H9 (cell line): ENCODE results near the gene E4F1. TPM values are rescaled to one million over a fixed set of nuclear protein-coding genes. Genes with fewer than 3 reads are reported as not detected.

ENCODE experiments used
- DNase-seq: peaks from one replicate; pipeline ENCODE4 v3.0.0-alpha.2; 2017
- H2AFZ ChIP-seq: one replicate; pipeline ENCODE4 v1.6.1; 2013; ENCODE audit warnings: mild to moderate bottlenecking, low read length, control low read depth, moderate library complexity
- H2AK5ac ChIP-seq: 2 replicates; pipeline ENCODE4 v1.6.1; 2013; ENCODE audit warnings: low read length, control low read depth, mixed read lengths; ENCODE audit not compliant: insufficient read length
- H2BK120ac ChIP-seq: one replicate; pipeline ENCODE4 v1.6.1; 2013; ENCODE audit warnings: low read depth, mild to moderate bottlenecking, low read length, control low read depth, inconsistent platforms; ENCODE audit not compliant: poor library complexity, severe bottlenecking
- H2BK12ac ChIP-seq: 2 replicates; pipeline ENCODE4 v1.6.1; 2013; ENCODE audit warnings: low read length, control low read depth, mixed read lengths, low read depth; ENCODE audit not compliant: insufficient read length
- H2BK15ac ChIP-seq: 2 replicates; pipeline ENCODE4 v1.6.1; 2013; ENCODE audit warnings: low read depth, low read length, control low read depth
- H2BK20ac ChIP-seq: one replicate; pipeline ENCODE4 v1.6.1; 2013; ENCODE audit warnings: low read depth, mild to moderate bottlenecking, low read length, control low read depth, inconsistent platforms; ENCODE audit not compliant: poor library complexity, severe bottlenecking
- H2BK5ac ChIP-seq: 2 replicates; pipeline ENCODE4 v1.6.1; 2013; ENCODE audit warnings: low read length, control low read depth, mixed read lengths; ENCODE audit not compliant: insufficient read length
- H3K14ac ChIP-seq: 2 replicates; pipeline ENCODE4 v1.6.1; 2013; ENCODE audit warnings: low read length, control low read depth; ENCODE audit not compliant: insufficient read depth
- H3K18ac ChIP-seq: 2 replicates; pipeline ENCODE4 v1.6.1; 2013; ENCODE audit warnings: low read depth, mild to moderate bottlenecking, mixed read lengths, low read length, control low read depth; ENCODE audit not compliant: insufficient read length
- H3K23ac ChIP-seq: 2 replicates; pipeline ENCODE4 v1.6.1; 2013; ENCODE audit warnings: low read length, control low read depth, mixed read lengths, low read depth; ENCODE audit not compliant: insufficient read length
- H3K23me2 ChIP-seq: 2 replicates; pipeline ENCODE4 v1.6.1; 2013; ENCODE audit warnings: low read depth, mild to moderate bottlenecking, mixed read lengths, low read length, control low read depth; ENCODE audit not compliant: insufficient read length, poor library complexity, severe bottlenecking
- H3K27ac ChIP-seq: 2 replicates; pipeline ENCODE4 v1.5.1; 2013; ENCODE audit warnings: low read length, control low read depth, mixed read lengths, low read depth; ENCODE audit not compliant: insufficient read length
- H3K27me3 ChIP-seq: 2 replicates; pipeline ENCODE4 v1.6.1; 2013; ENCODE audit warnings: low read length, control low read depth, inconsistent platforms; ENCODE audit not compliant: insufficient read depth
- H3K4ac ChIP-seq: 2 replicates; pipeline ENCODE4 v1.6.1; 2013; ENCODE audit warnings: low read depth, mild to moderate bottlenecking, control low read depth, inconsistent platforms, low read length, moderate library complexity
- H3K4me1 ChIP-seq: 2 replicates; pipeline ENCODE4 v1.6.1; 2013; ENCODE audit warnings: low read length, control low read depth, inconsistent platforms; ENCODE audit not compliant: insufficient read depth
- H3K4me2 ChIP-seq: 2 replicates; pipeline ENCODE4 v1.6.1; 2013; ENCODE audit warnings: low read length, control low read depth, mixed read lengths; ENCODE audit not compliant: insufficient read length, insufficient read depth
- H3K56ac ChIP-seq: 2 replicates; pipeline ENCODE4 v1.6.1; 2013; ENCODE audit warnings: low read depth, mild to moderate bottlenecking, mixed read lengths, low read length, control low read depth; ENCODE audit not compliant: insufficient read length
- H3K79me1 ChIP-seq: 2 replicates; pipeline ENCODE4 v1.6.1; 2013; ENCODE audit warnings: low read depth, mild to moderate bottlenecking, moderate library complexity, low read length, control low read depth, inconsistent platforms; ENCODE audit not compliant: insufficient read depth, poor library complexity, severe bottlenecking
- H3K79me2 ChIP-seq: 2 replicates; pipeline ENCODE4 v1.6.1; 2013; ENCODE audit warnings: low read length, control low read depth, inconsistent platforms; ENCODE audit not compliant: insufficient read depth
- H3K9ac ChIP-seq: 2 replicates; pipeline ENCODE4 v1.6.1; 2013; ENCODE audit warnings: low read length, control low read depth, mixed read lengths; ENCODE audit not compliant: insufficient read length; ENCODE audit errors: extremely low read depth
- H3K9me3 ChIP-seq: one replicate; pipeline ENCODE4 v1.6.1; 2013; ENCODE audit warnings: low read depth, low read length, inconsistent platforms; ENCODE audit not compliant: control insufficient read depth
- H3T11ph ChIP-seq: one replicate; pipeline ENCODE4 v1.6.1; 2013; ENCODE audit warnings: mild to moderate bottlenecking, low read length, control low read depth, inconsistent platforms
- H4K20me1 ChIP-seq: one replicate; pipeline ENCODE4 v1.6.1; 2013; ENCODE audit not compliant: control insufficient read depth, insufficient read length, insufficient read depth
- H4K5ac ChIP-seq: 2 replicates; pipeline ENCODE4 v1.6.1; 2013; ENCODE audit warnings: low read depth, mild to moderate bottlenecking, mixed read lengths, low read length, control low read depth; ENCODE audit not compliant: insufficient read length
- H4K8ac ChIP-seq: replicated peaks from 2 replicates; pipeline ENCODE4 v1.6.1; 2013; ENCODE audit warnings: low read length, control low read depth, mixed read lengths, low read depth; ENCODE audit not compliant: insufficient read length
- H4K91ac ChIP-seq: 2 replicates; pipeline ENCODE4 v1.6.1; 2013; ENCODE audit warnings: low read depth, mild to moderate bottlenecking, moderate library complexity, mixed read lengths, low read length, control low read depth; ENCODE audit not compliant: insufficient read length
- H3K27ac Mint-ChIP-seq, 3 experiments: 2 replicates in 2 of 3; 3 replicates in 1 of 3; pipeline ENCODE4 v1.8.0; 2020 to 2021; ENCODE audit warnings: mixed read lengths in 3 of 3, mild to moderate bottlenecking in 1 of 3, moderate library complexity in 1 of 3
- H3K27me3 Mint-ChIP-seq: 2 replicates; pipeline ENCODE4 v1.8.0; 2021; ENCODE audit warnings: low read depth, mild to moderate bottlenecking, moderate library complexity, mixed read lengths
- H3K36me3 Mint-ChIP-seq, 3 experiments: 2 replicates in 2 of 3; 3 replicates in 1 of 3; pipeline ENCODE4 v1.8.0; 2020 to 2021; ENCODE audit warnings: low read depth in 3 of 3, mixed read lengths in 3 of 3; ENCODE audit not compliant: insufficient read depth in 1 of 3
- H3K4me1 Mint-ChIP-seq, 2 experiments: 2 replicates each; pipeline ENCODE4 v1.8.0; 2020; ENCODE audit warnings: mixed read lengths in 2 of 2
- H3K4me3 Mint-ChIP-seq, 2 experiments: 2 replicates in 1 of 2; 3 replicates in 1 of 2; pipeline ENCODE4 v1.8.0; 2020 to 2021; ENCODE audit warnings: mild to moderate bottlenecking in 2 of 2, mixed read lengths in 2 of 2, moderate library complexity in 1 of 2
- H3K9me3 Mint-ChIP-seq, 2 experiments: 2 replicates in 1 of 2; 3 replicates in 1 of 2; pipeline ENCODE4 v1.8.0; 2020; ENCODE audit warnings: mild to moderate bottlenecking in 2 of 2, mixed read lengths in 2 of 2, moderate library complexity in 1 of 2
- WGBS: extraction: QIAGEN DNeasy Blood & Tissue Kit; methylation state at CpG from one replicate; pipeline ENCODE4 v1.1.7; 2013; ENCODE audit warnings: missing lambda C conversion rate, low lambda C conversion rate, mixed read lengths; ENCODE audit not compliant: insufficient read length; ENCODE audit errors: extremely low coverage; 5-methylcytosine and 5-hydroxymethylcytosine counted together
- total RNA-seq: library from RNA; stranded (reverse); gene quantifications from 2 replicates; pipeline ENCODE4 v1.2.1, GENCODE V29; 2021
- TF ChIP-seq, protein P1 (sequence below): fragments of 200-600 bp; sonication (generic); conservative IDR thresholded peaks from 3 replicates; pipeline ENCODE4 v1.8.0; 2021; ENCODE audit warnings: antibody characterized with exemption, mild to moderate bottlenecking

Gene E4F1
- total RNA-seq, 1 experiment from 2014 or later = 35.9 TPM

GRCh38 chr16:2233046-2233775 lies 9.8 kb downstream of the E4F1 start:
- no peak overlapping the region for H4K91ac ChIP-seq
- H3K56ac ChIP-seq = no peak overlapping the region
- no peaks in the 10 kb centered on the region for H3K9me3 ChIP-seq
- no peaks in the 10 kb centered on the region for H4K20me1 ChIP-seq
- Mint-ChIP-seq H3K9me3 (no peaks in the 10 kb centered on the region), H3K27me3 (peaks cover 15% of the 10 kb centered on the region), H3K27ac (no peak overlapping the region), H3K4me3 (no peak overlapping the region), H3K36me3 (peaks cover 2 to 28% (median 18%) of the 10 kb centered on the region in 3 experiments; a peak in 6 of 7 replicates), H3K4me1 (no peaks in the 10 kb centered on the region)
- no peak overlapping the region for H3K9ac ChIP-seq
- no peak overlapping the region for H3T11ph ChIP-seq
- H4K5ac ChIP-seq = no peak overlapping the region
- no peak overlapping the region for H3K14ac ChIP-seq
- H4K8ac ChIP-seq = no peak overlapping the region
- no peak overlapping the region for H3K27ac ChIP-seq
- H2BK12ac ChIP-seq = no peak overlapping the region
- no peaks in the 10 kb centered on the region for H3K79me1 ChIP-seq
- H3K79me2 ChIP-seq = no peaks in the 10 kb centered on the region
- no peak overlapping the region for H2BK15ac ChIP-seq
- H2AFZ ChIP-seq = no peak overlapping the region
- H3K4me1 ChIP-seq = no peaks in the 10 kb centered on the region
- DNase-seq = no peak
- H2BK120ac ChIP-seq = no peak overlapping the region
- H2AK5ac ChIP-seq = no peak overlapping the region
- peaks cover 13% of the 10 kb centered on the region for H3K23me2 ChIP-seq
- H3K4ac ChIP-seq = no peak overlapping the region
- H3K18ac ChIP-seq = no peak overlapping the region
- peaks cover 2% of the 10 kb centered on the region; the same call in 1 of the 2 replicates for H3K27me3 ChIP-seq
- H3K4me2 ChIP-seq = no peak overlapping the region
- H2BK5ac ChIP-seq = no peak overlapping the region
- H2BK20ac ChIP-seq = no peak overlapping the region
- WGBS = no CpG with 5 or more reads among the region's 28 CpGs
- TF ChIP-seq, protein P1, sequence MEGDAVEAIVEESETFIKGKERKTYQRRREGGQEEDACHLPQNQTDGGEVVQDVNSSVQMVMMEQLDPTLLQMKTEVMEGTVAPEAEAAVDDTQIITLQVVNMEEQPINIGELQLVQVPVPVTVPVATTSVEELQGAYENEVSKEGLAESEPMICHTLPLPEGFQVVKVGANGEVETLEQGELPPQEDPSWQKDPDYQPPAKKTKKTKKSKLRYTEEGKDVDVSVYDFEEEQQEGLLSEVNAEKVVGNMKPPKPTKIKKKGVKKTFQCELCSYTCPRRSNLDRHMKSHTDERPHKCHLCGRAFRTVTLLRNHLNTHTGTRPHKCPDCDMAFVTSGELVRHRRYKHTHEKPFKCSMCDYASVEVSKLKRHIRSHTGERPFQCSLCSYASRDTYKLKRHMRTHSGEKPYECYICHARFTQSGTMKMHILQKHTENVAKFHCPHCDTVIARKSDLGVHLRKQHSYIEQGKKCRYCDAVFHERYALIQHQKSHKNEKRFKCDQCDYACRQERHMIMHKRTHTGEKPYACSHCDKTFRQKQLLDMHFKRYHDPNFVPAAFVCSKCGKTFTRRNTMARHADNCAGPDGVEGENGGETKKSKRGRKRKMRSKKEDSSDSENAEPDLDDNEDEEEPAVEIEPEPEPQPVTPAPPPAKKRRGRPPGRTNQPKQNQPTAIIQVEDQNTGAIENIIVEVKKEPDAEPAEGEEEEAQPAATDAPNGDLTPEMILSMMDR = no peak
- no peak overlapping the region for H3K23ac ChIP-seq
